ENCODE results near the gene LHFPL3. TPM values are rescaled to one million over a fixed set of nuclear protein-coding genes. Genes with fewer than 3 reads are reported as not detected.

LHFPL3 gene
- total RNA-seq, 1 experiment from 2014 or later, result not detected

DNA sequence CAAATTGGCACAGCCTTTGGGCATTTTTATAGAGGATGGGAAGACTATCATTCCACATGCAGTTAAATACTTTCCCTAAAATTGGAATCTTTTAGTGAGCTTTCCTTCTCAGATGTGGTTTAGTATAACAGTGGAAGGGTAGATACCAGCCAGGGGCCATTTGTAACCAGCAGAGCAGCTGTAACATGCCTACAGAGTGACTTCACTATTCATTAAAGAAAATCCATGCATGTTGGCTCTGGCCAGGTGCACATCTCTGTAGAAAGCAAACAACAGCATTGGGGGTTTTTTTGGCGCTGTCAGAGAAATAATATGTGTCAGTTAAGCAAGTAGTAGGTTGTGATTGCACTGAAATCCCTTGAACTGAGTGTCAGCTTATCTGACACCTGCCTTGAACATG is 115.6 kb downstream of the LHFPL3 start:
- Mint-ChIP-seq H3K9me3 (no peaks in the 10 kb centered on the region), H3K4me1 (no peaks in the 10 kb centered on the region), H3K27ac (no peak overlapping the region), H3K4me3 (no peak overlapping the region), H3K36me3 (ENCODE audit: insufficient read depth in 1 of 3, low read depth in 3 of 3) (no peaks in the 10 kb centered on the region), H3K27me3 (ENCODE audit: low read depth) (no peaks in the 10 kb centered on the region)
- H2BK12ac ChIP-seq (ENCODE audit: insufficient read length, low read depth, low read length), result no peak overlapping the region
- no peak for DNase-seq
- no peaks in the 10 kb centered on the region for H3K79me1 ChIP-seq (ENCODE audit: insufficient read depth, low read depth, low read length, poor library complexity, severe bottlenecking)
- no peak overlapping the region for H3K27ac ChIP-seq (ENCODE audit: insufficient read length, low read depth, low read length)
- H4K20me1 ChIP-seq (ENCODE audit: control insufficient read depth, insufficient read depth, insufficient read length), result no peaks in the 10 kb centered on the region
- H3K9me3 ChIP-seq (ENCODE audit: control insufficient read depth, low read depth, low read length), result no peaks in the 10 kb centered on the region
- no peak overlapping the region for H4K91ac ChIP-seq (ENCODE audit: insufficient read length, low read depth, low read length)
- no peak overlapping the region for H3K4me2 ChIP-seq (ENCODE audit: insufficient read depth, insufficient read length, low read length)
- H3T11ph ChIP-seq (ENCODE audit: low read length), result no peak overlapping the region
- no peak overlapping the region for H3K4ac ChIP-seq (ENCODE audit: low read depth, low read length)
- H3K79me2 ChIP-seq (ENCODE audit: insufficient read depth, low read length), result no peaks in the 10 kb centered on the region
- H2BK15ac ChIP-seq (ENCODE audit: low read depth, low read length), result no peak overlapping the region
- H4K5ac ChIP-seq (ENCODE audit: insufficient read length, low read depth, low read length), result no peak overlapping the region
- no peak overlapping the region for H3K9ac ChIP-seq (ENCODE audit: extremely low read depth, insufficient read length, low read length)
- no peak overlapping the region for H3K56ac ChIP-seq (ENCODE audit: insufficient read length, low read depth, low read length)
- no peak overlapping the region for H2BK5ac ChIP-seq (ENCODE audit: insufficient read length, low read length)
- no peak overlapping the region for H2AFZ ChIP-seq (ENCODE audit: low read length)
- no peaks in the 10 kb centered on the region for H3K27me3 ChIP-seq (ENCODE audit: insufficient read depth, low read length)
- H3K23me2 ChIP-seq (ENCODE audit: insufficient read length, low read depth, low read length, poor library complexity, severe bottlenecking), result no peaks in the 10 kb centered on the region
- H4K8ac ChIP-seq (replicated peaks; ENCODE audit: insufficient read length, low read depth, low read length), result no peak overlapping the region
- no peak overlapping the region for H2AK5ac ChIP-seq (ENCODE audit: insufficient read length, low read length)
- H3K18ac ChIP-seq (ENCODE audit: insufficient read length, low read depth, low read length), result no peak overlapping the region
- no peaks in the 10 kb centered on the region for H3K4me1 ChIP-seq (ENCODE audit: insufficient read depth, low read length)
- H3K14ac ChIP-seq (ENCODE audit: insufficient read depth, low read length), result no peak overlapping the region
- TF ChIP-seq, protein P1, sequence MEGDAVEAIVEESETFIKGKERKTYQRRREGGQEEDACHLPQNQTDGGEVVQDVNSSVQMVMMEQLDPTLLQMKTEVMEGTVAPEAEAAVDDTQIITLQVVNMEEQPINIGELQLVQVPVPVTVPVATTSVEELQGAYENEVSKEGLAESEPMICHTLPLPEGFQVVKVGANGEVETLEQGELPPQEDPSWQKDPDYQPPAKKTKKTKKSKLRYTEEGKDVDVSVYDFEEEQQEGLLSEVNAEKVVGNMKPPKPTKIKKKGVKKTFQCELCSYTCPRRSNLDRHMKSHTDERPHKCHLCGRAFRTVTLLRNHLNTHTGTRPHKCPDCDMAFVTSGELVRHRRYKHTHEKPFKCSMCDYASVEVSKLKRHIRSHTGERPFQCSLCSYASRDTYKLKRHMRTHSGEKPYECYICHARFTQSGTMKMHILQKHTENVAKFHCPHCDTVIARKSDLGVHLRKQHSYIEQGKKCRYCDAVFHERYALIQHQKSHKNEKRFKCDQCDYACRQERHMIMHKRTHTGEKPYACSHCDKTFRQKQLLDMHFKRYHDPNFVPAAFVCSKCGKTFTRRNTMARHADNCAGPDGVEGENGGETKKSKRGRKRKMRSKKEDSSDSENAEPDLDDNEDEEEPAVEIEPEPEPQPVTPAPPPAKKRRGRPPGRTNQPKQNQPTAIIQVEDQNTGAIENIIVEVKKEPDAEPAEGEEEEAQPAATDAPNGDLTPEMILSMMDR (conservative IDR thresholded peaks at IDR 0.05), result no peak
- H2BK120ac ChIP-seq (ENCODE audit: low read depth, low read length, poor library complexity, severe bottlenecking), result no peak overlapping the region
- no CpG with 5 or more reads among the region's 1 CpG for WGBS (ENCODE audit: extremely low coverage, insufficient read length, low lambda C conversion rate)
- no peak overlapping the region for H2BK20ac ChIP-seq (ENCODE audit: low read depth, low read length, poor library complexity, severe bottlenecking)
- no peak overlapping the region for H3K23ac ChIP-seq (ENCODE audit: insufficient read length, low read depth, low read length)
